Measurements from ENCODE around the gene LZTS3. TPM values are rescaled to one million over a fixed set of nuclear protein-coding genes. Genes with fewer than 3 reads are reported as not detected.

The LZTS3 gene
- total RNA-seq, 2 donors from 2014 or later = 7.9 to 8.3 TPM

DNA sequence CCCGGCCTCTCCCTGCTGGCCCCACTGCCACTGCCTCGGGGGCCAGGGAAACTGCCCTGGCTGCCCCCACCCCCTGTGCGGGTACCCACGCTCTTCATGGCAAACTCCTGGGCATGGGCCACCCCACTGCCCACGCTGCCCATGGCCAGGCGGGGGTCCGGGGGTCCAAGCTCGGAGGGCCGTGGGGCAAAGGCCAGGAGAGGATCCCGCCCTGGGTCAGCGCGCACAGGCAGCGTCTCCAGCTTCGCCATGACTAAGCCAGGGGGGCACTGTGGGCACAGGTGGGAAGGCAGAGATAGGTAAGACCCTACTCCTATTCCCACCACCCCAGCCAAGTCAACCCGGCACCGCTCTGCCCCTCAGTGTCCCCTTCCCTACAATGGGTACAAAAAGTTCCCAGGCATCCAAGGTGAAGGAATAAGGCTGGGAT, 6.4 kb downstream of the LZTS3 start:
- H3K9ac ChIP-seq (ENCODE audit: low read depth in 2 of 2, low read length in 2 of 2) = no peak overlapping the region
- no peaks in the 10 kb centered on the region for H3K27me3 ChIP-seq
- TF ChIP-seq, protein P1, sequence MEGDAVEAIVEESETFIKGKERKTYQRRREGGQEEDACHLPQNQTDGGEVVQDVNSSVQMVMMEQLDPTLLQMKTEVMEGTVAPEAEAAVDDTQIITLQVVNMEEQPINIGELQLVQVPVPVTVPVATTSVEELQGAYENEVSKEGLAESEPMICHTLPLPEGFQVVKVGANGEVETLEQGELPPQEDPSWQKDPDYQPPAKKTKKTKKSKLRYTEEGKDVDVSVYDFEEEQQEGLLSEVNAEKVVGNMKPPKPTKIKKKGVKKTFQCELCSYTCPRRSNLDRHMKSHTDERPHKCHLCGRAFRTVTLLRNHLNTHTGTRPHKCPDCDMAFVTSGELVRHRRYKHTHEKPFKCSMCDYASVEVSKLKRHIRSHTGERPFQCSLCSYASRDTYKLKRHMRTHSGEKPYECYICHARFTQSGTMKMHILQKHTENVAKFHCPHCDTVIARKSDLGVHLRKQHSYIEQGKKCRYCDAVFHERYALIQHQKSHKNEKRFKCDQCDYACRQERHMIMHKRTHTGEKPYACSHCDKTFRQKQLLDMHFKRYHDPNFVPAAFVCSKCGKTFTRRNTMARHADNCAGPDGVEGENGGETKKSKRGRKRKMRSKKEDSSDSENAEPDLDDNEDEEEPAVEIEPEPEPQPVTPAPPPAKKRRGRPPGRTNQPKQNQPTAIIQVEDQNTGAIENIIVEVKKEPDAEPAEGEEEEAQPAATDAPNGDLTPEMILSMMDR (IDR thresholded peaks at IDR 0.05) = no peak
- no peak overlapping the region for H3K27ac ChIP-seq
- no peak overlapping the region for H3K4me3 ChIP-seq
- H3K4me1 ChIP-seq = no peaks in the 10 kb centered on the region
- no peaks in the 10 kb centered on the region for H3K9me3 ChIP-seq
- no peak for DNase-seq
- intact Hi-C loops (cut with DNase I) = no loop called here
- no peaks in the 10 kb centered on the region for H3K36me3 ChIP-seq

DNA sequence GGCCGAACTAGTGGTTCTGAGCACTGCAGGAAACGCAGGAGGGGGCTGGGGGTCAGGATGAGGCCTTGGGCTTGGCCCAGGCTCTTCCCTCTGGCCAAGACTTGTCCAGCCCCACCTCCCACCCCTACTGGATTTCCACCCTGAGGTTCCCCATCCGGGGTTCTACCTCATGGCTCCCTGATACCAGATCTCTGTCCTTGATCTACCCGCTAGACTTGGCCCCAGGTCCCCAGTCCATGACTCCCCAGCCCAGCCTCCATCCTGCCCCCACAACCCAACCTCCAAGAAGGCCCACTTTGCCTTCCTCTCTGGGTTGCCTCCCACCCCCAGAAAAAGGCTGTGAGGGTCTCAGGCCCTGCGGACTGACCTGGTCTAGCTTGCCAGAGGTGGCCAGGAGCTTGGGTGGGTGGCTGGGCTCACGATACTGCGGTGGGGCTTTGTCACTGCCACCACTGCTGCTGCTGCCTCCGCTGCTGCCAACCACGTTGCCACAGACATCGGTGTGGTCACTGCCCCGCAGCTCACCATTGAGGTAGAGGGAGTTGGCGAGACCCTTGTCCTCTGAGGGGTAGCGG, 6.9 kb downstream of the LZTS3 start:
- DNase-seq = no peak
- Histone ChIP-seq H3K36me3 (no peaks in the 10 kb centered on the region), H3K4me1 (no peaks in the 10 kb centered on the region), H3K4me3 (no peak overlapping the region), H3K27me3 (no peaks in the 10 kb centered on the region), H3K9ac (ENCODE audit: low read depth in 2 of 2, low read length in 2 of 2) (no peak overlapping the region), H3K27ac (no peak overlapping the region), H3K9me3 (no peaks in the 10 kb centered on the region)
- intact Hi-C loops (cut with DNase I) = no loop called here
- TF ChIP-seq, protein P1 (IDR thresholded peaks at IDR 0.05) = no peak

DNA sequence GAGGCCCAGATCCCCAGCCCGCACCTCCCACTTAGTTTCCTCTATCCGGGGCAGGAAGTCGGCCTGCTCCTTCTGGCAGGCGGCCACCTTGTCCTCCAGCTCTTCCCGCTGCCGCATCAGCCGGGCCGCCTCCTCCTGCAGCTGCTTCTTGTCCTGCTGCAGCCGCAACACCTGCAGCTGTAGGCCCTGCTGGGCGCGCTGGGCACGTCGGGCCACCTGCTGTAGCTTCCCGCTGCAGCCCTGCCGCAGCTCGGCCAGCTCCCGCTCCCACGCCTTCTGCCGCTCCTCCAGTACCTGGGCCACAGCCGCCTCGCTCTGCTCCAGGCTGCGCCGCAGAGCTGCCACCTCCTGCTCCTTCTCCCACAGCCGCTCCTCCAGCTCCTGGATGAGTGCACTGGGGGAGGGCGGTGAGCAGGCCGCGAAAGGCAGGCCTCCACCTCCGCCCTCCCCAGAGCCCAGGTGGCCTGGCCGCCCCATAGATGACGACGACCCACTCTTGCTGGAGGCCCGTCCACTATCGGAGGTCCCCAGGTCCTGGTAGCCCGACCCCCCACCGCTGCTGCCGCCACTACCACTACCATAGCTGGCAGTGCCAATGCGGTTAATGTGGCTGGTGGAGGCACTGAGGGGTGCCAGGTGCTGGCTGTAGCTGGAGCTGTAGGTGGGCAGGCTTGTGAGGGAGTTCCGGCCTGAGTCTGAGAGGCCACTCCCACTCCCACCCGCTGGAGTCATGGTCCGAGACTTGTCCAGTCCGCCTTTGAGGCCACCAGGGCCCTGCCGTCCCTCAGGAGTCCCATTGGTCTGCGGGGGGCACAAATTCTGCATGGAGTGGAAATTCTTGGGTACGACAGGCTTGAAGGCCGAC, 7.6 kb downstream of the LZTS3 start:
- Histone ChIP-seq H3K9ac (ENCODE audit: low read depth in 2 of 2, low read length in 2 of 2) (peak overlapping the region in 1 of 2 donors; percentile 12), H3K4me3 (no peak overlapping the region), H3K9me3 (no peaks in the 10 kb centered on the region), H3K27me3 (no peaks in the 10 kb centered on the region), H3K4me1 (no peaks in the 10 kb centered on the region), H3K36me3 (no peaks in the 10 kb centered on the region), H3K27ac (no peak overlapping the region)
- TF ChIP-seq, protein P1 (IDR thresholded peaks at IDR 0.05) = no peak
- intact Hi-C loops (cut with DNase I) = no loop called here
- no peak for DNase-seq

DNA sequence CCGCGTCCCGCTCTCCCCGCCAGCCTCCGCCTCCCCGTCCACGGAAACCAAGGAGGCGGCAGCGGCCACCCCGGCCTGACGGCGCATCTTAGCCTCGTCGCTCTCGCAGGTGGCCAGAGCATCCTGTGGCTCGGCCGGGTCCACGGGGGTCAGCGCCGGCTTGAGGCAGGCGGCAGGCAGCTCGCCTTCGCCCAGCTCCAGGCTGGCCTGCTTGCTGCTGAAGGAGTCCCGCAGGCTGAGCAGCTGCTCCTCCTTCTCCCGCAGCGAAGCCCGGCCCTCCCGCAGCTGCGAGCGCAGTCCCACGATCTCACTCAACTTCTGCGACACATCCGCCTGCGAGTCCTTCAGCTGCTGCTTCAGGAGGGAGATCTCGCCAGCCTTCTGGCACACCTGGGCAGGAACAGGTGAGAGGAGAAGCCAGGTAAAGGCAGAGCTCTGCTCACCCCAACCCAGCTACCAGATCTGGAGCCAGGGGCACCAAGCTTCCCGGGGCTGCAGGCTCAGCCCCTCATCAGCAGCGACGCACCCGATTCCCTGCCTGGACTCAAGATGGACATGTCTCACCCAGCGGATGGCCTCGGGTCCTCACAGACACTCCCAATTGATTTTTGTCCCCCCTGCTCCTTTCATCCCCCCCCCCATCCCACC, 8.5 kb downstream of the LZTS3 start:
- Histone ChIP-seq H3K27ac (no peak overlapping the region), H3K36me3 (no peaks in the 10 kb centered on the region), H3K4me3 (no peak overlapping the region), H3K9ac (ENCODE audit: low read depth in 2 of 2, low read length in 2 of 2) (no peak overlapping the region), H3K4me1 (no peaks in the 10 kb centered on the region), H3K9me3 (no peaks in the 10 kb centered on the region), H3K27me3 (no peaks in the 10 kb centered on the region)
- DNase-seq = no peak
- intact Hi-C loops (cut with DNase I) = loop anchor here (5.0 kb wide), 1 partner anchor 42 kb away; the partner anchor contains the start of gene ITPA
- TF ChIP-seq, protein P1 (IDR thresholded peaks at IDR 0.05) = no peak

DNA sequence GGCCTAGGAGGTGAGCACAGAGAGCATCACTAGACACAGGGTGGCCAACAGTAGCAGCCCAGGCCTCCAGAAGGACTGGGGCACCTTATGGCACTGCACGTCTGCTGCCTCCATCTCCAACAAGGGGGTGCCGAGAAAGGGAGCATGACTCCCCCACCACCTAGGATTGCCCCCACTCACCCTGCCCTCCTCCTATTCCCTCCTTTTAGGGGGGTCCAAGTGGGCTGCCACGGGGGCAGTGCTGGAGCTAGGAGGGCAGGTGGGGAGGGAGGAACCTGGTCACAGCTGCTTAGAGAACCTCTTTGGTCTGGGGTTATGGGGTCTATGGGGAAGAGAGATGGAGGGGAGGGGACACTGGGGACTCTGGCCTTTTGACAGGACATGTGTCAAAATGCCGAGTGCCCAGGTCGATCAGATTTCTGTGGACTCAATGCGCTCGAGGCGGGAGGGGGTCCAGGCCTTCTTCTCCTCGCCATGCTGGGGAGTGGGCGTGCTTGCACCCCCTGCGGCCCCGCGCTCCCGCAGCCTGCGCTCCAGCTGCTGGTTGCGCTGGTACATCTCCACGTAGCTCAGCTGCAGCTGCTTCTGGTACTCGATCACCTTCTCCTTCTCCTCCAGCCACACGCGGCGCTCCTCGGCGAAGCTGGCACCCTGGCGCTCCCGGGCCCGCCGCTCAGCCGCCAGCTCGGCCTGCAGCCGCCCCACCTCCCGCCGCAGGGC, 9.1 kb downstream of the LZTS3 start:
- Histone ChIP-seq H3K9ac (ENCODE audit: low read depth in 2 of 2, low read length in 2 of 2) (no peak overlapping the region), H3K9me3 (no peaks in the 10 kb centered on the region), H3K4me3 (no peak overlapping the region), H3K4me1 (no peaks in the 10 kb centered on the region), H3K36me3 (no peaks in the 10 kb centered on the region), H3K27me3 (no peaks in the 10 kb centered on the region), H3K27ac (no peak overlapping the region)
- TF ChIP-seq, protein P1 (IDR thresholded peaks at IDR 0.05) = no peak
- DNase-seq = no peak
- intact Hi-C loops (cut with DNase I) = loop anchor here (5.0 kb wide), 1 partner anchor 43 kb away; the partner anchor contains the start of gene ITPA
